Hepatocyte (in vitro differentiated cells): Measurements from ENCODE around the gene SAP30BP.

ENCODE experiments used
- CTCF ChIP-seq: fragments of 200-600 bp; sonication (generic); IDR thresholded peaks from 2 replicates; pipeline ENCODE4 v1.5.1; 2016; ENCODE audit warnings: antibody characterized with exemption, mild to moderate bottlenecking; ENCODE audit not compliant: poor library complexity
- EZH2 ChIP-seq: fragments of 200-600 bp; sonication (generic); IDR thresholded peaks from 2 replicates; pipeline ENCODE4 v1.6.1; 2016; ENCODE audit warnings: antibody characterized with exemption, mild to moderate bottlenecking, borderline replicate concordance
- EZH2phosphoT487 ChIP-seq: fragments of 200-600 bp; sonication (generic); IDR thresholded peaks from one replicate; pipeline ENCODE4 v1.6.1; 2018; ENCODE audit warnings: antibody characterized with exemption, mild to moderate bottlenecking, low read depth, moderate library complexity; ENCODE audit not compliant: unreplicated experiment, severe bottlenecking

GRCh38 chr17:75639771-75640555 lies 27.2 kb upstream of the SAP30BP start:
- TF ChIP-seq CTCF: no peak
- TF ChIP-seq EZH2: no peak
- no peak for TF ChIP-seq EZH2phosphoT487
